HG02759 (cell line): ENCODE measurements around the gene MARS2.
"Not testable (repeated sequence)": the region's sequence is repeated elsewhere in the genome, so short reads cannot be mapped to it uniquely, and the experiment has no call there.

Experiments used
- ATAC-seq: cut with Tn5 transposase; IDR thresholded peaks from one replicate; pipeline ENCODE4 v1.9.1; 2021; ENCODE audit warnings: mild to moderate bottlenecking, moderate library complexity; ENCODE audit not compliant: unreplicated experiment

MARS2 gene

DNA sequence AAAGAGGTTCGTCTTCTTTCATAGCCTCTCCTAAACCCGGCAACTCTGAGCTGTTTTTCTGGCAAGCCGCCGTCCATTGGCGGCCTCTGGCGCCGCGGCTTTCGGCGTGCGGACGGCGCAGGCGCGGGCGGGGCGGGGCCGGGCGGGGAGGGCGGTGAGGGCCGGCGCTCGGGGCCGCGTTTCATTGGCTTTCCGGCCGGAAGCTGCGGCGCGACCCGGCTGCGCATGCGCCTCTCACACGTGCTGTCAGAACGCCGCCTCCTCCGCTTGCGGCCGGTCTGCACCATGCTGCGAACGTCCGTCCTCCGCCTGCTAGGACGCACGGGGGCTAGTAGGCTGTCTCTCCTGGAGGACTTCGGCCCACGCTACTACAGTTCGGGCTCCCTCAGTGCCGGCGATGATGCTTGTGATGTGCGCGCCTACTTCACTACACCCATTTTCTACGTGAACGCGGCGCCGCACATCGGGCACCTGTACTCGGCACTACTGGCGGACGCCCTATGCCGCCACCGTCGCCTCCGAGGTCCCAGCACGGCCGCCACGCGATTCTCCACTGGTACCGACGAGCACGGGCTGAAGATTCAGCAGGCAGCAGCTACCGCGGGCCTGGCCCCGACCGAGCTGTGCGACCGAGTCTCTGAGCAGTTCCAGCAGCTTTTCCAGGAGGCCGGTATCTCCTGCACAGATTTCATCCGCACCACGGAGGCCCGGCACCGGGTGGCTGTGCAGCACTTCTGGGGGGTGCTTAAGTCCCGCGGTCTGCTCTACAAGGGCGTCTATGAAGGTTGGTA lies at the start of gene MARS2:
TSS of gene MARS2 (plus strand) at position 249 of the 791 bp plus-strand sequence. CDS start at position 286, 37 bp downstream.
- peak; percentile 90 for ATAC-seq

DNA sequence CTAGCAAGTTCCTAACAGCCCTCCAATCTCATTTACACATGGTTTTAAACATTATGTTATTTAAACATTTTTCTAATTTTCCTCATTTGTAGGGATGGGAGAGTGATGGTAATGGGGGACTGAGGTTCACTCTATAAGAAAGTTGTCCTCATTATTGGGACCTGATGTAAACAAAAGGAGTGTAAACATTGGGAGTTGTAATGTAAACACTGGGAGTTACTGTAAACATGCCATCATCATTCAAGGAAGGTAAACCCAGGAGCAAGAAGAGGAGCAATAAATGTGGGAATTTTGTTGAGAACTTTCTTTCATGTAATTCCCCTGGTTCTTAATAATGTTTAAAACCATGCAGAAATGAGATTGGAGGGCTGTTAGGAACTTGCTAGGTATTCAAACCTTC lies 47.6 kb upstream of the MARS2 start:
- no peak for ATAC-seq

DNA sequence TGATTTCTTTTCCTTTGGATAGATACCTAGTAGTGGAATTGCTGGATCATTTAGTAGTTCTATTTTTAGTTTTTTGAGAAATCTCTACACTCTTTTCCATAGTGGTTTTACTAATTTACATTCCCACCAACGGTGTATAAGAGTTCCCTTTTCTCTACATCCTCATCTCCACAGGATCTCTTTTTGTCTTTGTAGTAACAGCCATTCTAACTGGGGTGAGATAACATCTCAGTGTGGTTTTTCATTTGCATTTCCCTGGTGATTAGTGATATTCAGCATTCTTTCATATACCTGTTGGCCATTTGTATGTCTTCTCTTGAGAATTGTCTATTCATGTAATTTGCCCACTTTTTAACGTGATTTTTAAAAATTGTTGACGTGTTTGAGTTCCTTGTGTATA lies 43.5 kb upstream of the MARS2 start:
- no peak for ATAC-seq

DNA sequence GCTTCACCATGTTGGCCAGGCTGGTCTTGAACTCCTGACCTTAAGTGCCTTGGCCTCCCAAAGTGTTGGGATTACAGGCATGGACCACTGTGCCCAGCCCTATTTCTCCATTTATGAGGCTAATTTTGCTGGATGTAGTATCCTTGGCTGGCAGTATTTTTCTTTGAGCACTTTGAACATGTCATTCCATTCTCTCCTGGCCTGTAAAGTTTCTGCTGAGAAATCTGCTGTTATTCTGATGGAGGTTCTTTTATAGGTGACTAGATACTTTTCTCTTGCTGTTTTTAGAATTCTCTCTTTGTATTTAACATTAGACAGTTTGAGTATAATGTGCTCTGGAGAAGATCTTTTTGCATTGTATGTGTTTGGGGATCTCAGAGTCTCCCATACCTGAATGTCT lies 38.9 kb upstream of the MARS2 start:
- no peak for ATAC-seq

DNA sequence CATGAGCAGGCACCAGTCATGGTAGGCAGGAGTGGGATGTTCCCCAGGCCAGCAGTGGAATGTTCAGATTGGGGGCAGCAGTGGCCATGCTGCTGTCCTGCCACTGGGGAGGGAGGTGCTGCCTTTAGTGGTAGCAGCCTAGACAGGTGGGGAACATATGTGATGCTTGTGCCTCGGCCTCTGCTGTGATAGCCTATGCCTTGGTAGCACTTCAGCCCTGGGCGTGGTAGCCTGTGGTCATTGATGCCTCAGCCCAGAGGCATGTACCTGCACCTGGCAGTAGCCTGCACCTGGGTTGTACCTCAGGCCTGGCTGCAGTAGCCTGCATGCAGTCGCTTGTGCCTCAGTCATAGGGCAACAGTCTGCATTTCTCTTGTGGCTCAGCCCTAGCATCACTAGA lies 36.9 kb upstream of the MARS2 start:
- no peak for ATAC-seq

DNA sequence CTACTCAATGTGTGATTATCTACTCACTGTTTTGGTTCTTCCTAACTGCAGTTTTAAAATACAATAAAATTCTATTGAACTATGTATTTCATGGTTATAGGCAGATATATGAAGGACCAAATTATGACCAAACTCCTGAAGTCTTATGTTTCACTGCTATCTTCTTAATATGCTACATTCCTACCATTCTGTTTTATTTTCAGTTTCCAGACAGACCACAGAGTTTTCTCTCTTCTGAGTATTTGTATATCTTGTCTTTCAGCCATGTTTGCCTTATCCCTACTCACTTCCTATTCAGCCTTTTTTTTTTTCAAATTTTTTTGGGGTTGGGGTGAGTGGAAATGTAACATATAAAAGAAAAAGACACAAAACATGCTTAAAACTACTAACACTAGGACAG lies 36.1 kb upstream of the MARS2 start:
- no peak for ATAC-seq

DNA sequence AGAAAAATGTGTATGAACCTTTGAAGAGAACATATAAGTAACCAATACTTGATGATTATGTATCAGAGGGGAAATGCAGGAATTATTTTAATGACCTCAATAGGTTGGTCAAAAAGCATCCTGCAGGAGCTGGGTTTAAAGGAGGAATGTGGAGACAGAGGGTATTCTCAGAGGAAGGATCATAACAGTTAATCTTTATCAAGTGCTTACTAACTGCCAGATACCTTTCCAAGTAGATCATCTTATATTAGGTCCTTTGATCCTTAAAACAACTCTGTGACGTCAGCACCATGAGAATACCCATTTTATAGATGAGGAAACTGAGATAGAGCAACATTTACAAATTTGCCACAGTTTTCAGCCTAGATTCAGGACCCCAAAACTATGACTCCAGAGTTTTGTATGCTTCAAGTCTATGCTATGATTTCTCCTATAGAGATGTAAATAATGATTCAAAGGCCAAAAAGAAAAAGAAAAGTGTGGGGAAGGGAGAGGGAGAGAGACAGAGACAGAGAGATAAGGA lies 32.7 kb upstream of the MARS2 start:
- no peak for ATAC-seq

DNA sequence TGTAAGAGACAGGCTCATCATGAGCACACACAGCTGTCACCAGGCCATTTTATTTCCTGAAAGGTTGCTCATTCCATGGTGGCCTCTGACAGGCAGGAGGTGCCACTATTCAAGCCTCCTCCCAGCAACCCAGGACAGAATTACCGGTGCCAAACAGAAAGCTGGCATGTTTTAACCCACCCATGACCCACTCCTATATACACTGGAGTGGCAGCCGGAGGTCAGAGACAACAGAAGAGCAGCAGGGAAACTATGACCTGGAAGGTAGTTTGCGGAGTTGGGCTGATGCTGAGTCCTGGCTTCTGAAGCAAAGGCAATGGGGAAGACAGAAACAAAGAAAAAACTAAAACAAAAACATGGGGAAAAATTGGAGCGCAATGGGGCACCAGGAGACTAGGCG lies 32.1 kb upstream of the MARS2 start:
- ATAC-seq: no peak

DNA sequence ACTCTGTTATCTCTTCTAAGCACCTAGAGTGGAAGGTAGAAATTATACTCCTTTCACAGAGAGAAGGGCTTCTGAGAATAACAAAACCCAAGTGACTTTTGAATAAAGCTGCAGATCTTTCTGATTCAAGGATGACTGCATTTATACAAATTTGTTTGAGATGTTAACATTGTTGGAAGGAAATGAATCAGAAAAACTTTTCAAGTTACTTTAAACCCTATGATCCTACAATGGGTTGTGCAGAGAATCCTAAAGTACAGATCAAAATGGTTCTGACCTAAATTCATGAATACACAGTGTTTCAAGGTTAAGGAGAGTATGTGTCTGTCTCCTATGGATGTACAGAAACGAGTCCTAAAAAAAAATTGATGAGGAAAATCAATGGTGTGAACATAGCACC lies 31.6 kb upstream of the MARS2 start:
- no peak for ATAC-seq

DNA sequence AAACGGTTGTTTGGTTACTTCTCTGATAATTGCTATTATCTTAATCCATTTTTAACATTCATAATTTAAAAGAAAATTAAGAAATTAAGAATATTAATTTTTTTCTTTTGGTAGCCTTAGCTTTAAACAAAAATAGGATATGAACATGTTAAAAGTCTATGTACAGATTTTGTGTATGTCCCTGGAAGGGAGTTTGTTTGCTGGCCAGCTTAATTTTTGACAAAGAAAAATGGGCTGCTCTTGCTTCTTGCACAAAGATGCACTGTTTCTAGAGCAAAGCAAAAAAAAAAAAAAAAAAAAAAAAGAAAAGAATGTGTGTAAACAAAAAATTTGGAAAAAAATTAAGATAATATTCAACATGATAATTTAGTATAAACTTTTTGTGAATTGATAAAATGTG lies 31.1 kb upstream of the MARS2 start:
- ATAC-seq: no peak

DNA sequence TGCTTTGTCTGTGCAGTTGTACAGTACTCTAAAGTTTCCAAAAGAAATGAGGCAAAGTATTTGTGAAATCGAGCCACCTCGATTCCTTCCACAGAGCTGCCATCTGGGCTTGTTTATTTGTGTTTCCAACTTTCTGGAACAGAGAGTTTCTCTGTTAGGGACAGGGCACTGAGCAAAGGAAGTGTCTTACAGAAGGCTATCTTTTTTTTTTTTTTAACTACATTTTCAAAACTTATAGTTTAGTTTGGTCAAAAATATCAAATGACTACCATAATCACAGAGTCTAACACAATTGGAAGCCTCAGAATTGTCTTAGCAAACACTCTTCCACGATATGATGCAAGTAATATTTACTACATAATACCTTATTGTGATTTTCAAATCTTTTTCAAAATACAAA lies 30.6 kb upstream of the MARS2 start:
- no peak for ATAC-seq

DNA sequence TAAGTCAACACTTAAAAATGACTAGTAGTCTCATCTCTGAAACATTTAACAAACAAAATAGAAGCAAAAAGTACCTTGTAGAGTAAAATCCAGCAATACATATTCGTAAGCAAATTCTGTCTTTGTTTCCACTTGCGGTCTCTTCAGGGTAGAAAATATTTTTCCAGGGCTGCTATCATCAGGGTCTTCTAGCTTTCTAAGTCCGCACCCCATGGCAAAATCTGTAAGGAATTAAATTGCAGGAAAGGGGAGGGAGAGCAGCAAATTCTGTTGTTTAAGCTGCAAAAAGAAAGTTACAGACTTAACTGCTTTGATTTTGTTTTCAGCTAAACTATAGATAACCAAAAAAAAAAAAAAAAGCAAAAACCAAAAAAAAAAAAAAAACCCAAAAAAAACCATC lies 29.9 kb upstream of the MARS2 start, which contains the start of gene RFTN2:
TSS of gene RFTN2 (minus strand) at position 342 of the 400 bp plus-strand sequence. CDS start at position 213, 129 bp downstream.
- ATAC-seq: no peak

DNA sequence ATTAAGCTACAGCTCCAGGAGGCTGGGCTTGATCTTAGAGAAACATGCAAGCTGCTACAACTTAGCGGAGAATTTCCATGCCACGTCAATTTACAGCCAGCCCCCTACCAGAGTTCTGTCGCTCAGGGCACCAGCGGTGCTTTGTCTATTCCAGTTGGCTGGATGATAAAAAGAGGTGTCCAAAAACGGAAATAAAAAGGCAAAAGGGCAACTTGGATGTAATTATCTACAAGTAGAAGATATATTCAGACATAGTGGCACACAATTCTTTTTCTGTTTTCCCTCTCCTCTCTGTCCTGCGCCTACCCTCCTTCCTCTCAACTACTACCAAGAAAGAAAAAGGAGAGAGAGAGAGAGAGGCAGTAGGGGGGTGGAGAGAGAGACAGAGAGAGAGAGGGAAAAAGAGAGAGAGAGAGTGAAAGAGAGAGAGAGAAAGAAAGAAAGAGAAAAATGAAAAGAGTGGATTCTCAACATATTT lies 29.4 kb upstream of the MARS2 start:
- ATAC-seq: no peak

DNA sequence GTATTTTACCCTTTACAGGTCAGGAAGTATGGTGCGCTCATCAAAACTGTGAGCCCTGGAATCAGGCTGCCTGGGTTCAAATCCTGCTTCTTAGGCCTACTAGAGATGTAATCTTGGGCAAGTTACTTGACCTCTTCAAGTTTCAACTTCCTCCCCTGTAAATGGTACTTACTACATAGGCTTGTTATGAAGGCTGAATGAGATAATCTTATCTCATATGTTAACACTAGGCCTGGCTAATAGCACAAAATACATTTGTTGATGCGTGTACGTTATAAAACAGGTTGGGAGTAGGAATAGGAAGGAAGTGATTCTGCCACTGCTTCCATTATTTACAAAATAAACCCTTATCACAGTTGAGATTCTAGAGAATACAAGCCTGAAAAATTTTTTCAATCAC lies 28.1 kb upstream of the MARS2 start:
- ATAC-seq: no peak

DNA sequence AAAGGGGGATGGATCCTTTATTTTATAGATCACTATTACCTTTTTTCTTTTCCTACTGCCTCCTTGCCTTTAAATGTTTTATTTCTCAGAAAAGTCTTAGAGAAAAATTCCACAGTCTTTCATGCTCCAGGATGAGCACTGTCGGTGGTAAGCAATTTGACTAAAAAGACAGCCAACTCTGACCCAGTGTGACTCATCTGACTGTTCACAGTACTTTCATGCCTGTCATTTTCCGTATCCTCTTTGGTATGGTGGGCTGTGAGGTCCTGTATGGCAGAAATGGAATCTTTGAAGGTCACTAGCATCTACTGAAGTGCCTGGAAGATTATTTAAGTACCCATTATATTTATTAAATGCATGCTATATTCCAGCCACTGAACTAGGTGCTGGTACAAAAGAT lies 27.7 kb upstream of the MARS2 start:
- no peak for ATAC-seq

DNA sequence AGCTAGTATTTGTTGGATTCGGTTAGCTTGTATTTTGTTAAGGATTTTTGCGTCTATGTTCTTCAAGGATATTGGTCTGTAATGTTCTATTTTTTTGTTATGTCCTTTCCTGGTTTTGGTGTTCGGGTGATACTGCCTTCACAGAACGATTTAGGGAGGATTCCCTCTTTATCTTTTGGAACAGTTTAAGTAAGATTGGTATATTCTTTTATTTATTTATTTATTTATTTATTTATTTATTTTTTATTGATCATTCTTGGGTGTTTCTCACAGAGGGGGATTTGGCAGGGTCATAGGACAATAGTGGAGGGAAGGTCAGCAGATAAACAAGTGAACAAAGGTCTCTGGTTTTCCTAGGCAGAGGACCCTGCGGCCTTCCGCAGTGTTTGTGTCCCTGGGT lies 10.0 kb upstream of the MARS2 start:
- not testable (repeated sequence) for ATAC-seq

DNA sequence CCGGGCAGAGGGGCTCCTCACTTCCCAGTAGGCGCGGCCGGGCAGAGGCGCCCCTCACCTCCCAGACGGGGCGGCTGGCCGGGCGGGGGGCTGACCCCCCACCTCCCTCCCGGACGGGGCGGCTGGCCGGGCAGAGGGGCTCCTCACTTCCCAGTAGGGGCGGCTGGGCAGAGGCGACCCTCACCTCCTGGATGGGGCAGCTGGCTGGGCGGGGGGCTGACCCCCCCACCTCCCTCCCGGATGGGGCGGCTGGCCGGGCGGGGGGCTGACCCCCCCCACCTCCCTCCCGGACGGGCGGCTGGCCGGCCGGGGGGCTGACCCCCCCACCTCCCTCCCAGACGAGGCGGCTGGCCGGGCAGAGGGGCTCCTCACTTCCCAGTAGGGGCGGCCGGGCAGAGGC lies 9.2 kb upstream of the MARS2 start:
- not testable (repeated sequence) for ATAC-seq

DNA sequence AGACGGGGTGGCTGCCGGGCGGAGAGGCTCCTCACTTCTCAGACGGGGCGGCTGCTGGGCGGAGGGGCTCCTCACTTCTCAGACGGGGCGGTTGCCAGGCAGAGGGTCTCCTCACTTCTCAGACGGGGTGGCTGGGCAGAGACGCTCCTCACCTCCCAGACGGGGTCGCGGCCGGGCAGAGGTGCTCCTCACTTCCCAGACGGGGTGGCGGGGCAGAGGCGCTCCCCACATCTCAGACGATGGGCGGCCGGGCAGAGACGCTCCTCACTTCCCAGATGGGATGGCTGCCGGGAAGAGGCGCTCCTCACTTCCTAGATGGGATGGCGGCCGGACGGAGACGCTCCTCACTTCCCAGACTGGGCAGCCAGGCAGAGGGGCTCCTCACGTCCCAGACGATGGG lies 8.6 kb upstream of the MARS2 start:
- not testable (repeated sequence) for ATAC-seq

DNA sequence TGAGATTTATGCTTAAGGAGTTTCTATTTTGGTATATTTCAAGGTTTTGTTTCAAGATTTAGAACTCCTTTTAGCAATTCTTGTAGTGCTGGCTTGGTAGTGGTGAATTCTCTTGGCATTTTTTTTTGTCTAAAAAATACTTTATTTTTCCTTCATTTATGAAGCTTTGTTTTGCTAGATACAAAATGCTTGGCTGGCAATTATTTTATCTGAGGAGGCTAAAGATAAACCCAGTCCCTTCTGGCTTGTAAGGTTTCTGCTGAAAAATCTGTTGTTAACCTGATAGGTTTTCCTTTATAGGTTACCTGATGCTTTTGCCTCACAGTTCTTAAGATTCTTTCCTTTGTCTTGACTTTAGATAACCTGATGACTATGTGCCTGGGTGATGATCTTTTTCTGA lies 5.4 kb upstream of the MARS2 start:
- not testable (repeated sequence) for ATAC-seq

DNA sequence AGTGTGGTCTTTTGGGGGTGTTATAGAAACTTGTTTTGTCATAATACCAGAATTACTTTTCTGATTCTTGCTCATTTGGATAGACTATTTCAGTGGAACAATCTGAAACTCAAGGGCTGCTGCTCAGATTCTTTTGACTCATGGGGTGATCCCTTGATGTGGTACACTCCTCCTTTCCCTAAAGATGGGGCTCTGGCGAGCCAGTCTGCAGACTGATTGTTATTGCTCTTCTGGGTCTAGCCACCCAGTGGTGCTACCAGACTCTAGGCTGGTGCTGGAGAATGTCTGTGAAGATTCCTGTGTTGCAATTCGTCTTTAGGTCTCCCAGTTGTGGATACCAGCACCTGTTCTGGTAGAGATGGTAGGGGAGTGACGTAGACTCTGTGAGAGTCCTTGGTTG lies 4.2 kb upstream of the MARS2 start:
- ATAC-seq: no peak

DNA sequence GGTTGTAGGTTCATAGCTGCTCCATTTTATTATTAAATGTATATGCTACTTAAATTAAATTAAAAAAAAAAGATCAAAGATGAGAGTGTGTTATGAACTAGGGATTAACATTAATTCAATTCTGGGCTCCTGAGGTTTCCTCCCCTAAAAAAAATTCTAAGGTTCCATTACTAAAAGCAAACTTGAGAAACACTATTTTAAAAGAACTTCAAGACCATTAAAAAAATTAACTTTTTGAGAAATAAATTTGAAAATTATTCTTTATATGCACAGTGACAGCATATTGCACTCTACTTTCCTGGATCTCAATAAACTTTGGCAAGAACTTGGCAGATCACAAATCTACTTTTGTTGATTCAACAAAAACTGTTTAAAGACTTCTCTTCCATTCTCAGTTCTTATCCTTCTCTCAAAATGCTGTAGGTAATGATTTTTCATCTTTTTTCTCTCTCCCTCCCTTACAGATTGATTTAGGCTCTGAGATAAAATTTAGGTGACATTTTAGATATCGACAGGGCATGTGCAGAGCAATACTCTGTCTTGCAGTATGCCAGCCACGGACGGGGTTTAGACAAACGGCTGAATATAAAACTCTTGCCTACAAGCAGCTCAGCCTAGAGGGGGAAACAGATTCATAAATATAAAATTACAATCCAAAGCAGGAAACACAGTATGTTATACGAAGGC lies 592 bp upstream of the MARS2 start:
- ATAC-seq: peak; percentile 40
